C4-2B (cell line): Measurements from ENCODE around the gene DCAF12.

Experiments
- H3K27ac ChIP-seq: fragments of 450-650 bp; 2 replicates; pipeline ENCODE4 v1.5.1; 2017
- ZFX ChIP-seq: fragments of 450-650 bp; IDR thresholded peaks from 2 replicates; pipeline ENCODE4 v1.6.1; 2017
- TF ChIP-seq, protein P1 (sequence below): fragments of 450-650 bp; conservative IDR thresholded peaks from 2 replicates; pipeline ENCODE4 v1.5.1; 2017; ENCODE audit warnings: mild to moderate bottlenecking

The DCAF12 gene

GRCh38 chr9:34086864-34087263 is 39.6 kb downstream of the DCAF12 start:
- H3K27ac ChIP-seq = no peak overlapping the region
- TF ChIP-seq ZFX = no peak
- TF ChIP-seq, protein P1, sequence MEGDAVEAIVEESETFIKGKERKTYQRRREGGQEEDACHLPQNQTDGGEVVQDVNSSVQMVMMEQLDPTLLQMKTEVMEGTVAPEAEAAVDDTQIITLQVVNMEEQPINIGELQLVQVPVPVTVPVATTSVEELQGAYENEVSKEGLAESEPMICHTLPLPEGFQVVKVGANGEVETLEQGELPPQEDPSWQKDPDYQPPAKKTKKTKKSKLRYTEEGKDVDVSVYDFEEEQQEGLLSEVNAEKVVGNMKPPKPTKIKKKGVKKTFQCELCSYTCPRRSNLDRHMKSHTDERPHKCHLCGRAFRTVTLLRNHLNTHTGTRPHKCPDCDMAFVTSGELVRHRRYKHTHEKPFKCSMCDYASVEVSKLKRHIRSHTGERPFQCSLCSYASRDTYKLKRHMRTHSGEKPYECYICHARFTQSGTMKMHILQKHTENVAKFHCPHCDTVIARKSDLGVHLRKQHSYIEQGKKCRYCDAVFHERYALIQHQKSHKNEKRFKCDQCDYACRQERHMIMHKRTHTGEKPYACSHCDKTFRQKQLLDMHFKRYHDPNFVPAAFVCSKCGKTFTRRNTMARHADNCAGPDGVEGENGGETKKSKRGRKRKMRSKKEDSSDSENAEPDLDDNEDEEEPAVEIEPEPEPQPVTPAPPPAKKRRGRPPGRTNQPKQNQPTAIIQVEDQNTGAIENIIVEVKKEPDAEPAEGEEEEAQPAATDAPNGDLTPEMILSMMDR = no peak

GRCh38 chr9:34085581-34086500 is 40.7 kb downstream of the DCAF12 start:
- no peak for TF ChIP-seq ZFX
- TF ChIP-seq, protein P1 = no peak
- no peak overlapping the region for H3K27ac ChIP-seq

DNA sequence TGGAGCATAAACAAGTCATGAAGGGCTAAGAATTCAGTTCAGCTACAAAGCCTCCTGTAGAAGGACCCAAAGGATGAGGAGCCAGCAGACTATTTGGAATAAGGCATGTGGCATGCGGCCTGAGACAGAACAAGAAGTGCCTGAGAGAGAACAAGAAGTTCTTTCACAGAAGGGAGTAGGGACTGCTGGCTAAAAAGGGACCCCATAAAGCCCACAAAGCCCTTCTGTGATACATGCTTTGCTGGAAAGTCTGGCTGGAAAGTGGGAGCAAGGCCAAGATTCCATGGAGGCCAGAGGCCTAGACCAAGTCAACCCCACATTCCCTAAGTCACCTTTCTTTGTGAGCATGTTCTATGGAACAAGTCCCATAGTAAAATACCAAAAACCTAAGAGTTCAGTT is 41.9 kb downstream of the DCAF12 start:
- TF ChIP-seq, protein P1 = no peak
- no peak for TF ChIP-seq ZFX
- H3K27ac ChIP-seq = no peak overlapping the region

- TF ChIP-seq ZFX = no peak
- TF ChIP-seq, protein P1 = no peak
- no peak overlapping the region for H3K27ac ChIP-seq
Measured at GRCh38 chr9:34079181-34079580, 47.3 kb downstream of the DCAF12 start.

DNA sequence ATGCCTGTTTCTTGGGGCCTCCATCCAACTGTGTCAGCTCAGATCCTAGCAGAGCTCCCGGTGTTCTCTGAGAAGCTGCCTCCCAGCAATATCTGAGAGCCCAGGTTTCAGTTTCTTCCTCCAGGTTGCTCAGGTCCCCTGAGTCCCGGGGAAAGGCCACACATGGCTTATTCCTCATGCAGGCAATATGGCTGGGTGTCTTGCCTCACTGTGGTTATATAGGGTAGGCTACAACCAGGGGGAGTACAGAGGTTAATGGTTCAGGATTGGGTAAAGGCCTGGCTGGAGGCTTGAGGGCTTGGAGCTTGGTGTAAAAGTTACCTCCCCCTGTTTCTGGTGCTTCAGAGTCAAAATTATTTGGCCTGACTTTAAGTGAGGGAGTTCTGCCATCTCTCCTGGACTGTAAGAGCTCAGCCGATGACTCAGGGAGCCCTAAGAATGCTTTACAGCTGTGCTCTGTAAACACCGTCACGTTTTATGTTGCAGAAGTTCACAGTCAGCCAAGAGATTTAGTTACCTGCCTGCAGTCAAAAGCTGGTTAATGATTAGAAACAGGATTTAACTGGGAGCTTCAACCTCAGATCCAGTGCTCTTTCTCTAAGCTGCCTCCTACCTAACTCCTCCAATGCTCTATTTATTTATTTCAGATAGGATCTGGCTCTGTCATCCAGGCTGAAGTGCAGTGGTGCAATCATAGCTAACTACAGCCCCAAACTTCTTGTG is 53.5 kb downstream of the DCAF12 start:
- peak overlapping the region; percentile 40 for H3K27ac ChIP-seq
- TF ChIP-seq, protein P1 = no peak
- no peak for TF ChIP-seq ZFX

GRCh38 chr9:34072410-34072809 is 54.1 kb downstream of the DCAF12 start:
- TF ChIP-seq, protein P1 = no peak
- TF ChIP-seq ZFX = no peak
- H3K27ac ChIP-seq = peak overlapping the region; percentile 40
